Liver (tissue), 9 donors: Measurements from ENCODE around the gene CACNA1D. TPM values are rescaled to one million over a fixed set of nuclear protein-coding genes. Genes with fewer than 3 reads are reported as not detected.
"Not testable (repeated sequence)": the region's sequence is repeated elsewhere in the genome, so short reads cannot be mapped to it uniquely, and the experiment has no call there.

Experiments
- DNase-seq: peaks from one replicate; pipeline ENCODE4 v3.0.0-alpha.2; 2017; ENCODE audit warnings: low spot score
- H3K27ac ChIP-seq, 2 donors: one replicate each; pipeline ENCODE4 v1.7.0; 2013; ENCODE audit warnings: inconsistent platforms in 2 of 2, low read length in 2 of 2, control low read depth in 1 of 2, low read depth in 1 of 2, mild to moderate bottlenecking in 1 of 2
- H3K27me3 ChIP-seq, 4 donors: one replicate each; pipeline versions ENCODE4 v1.6.1 to v1.7.0; 2013; ENCODE audit warnings: low read length in 3 of 4, inconsistent platforms in 1 of 4, mild to moderate bottlenecking in 1 of 4, moderate library complexity in 1 of 4; ENCODE audit not compliant: control insufficient read depth in 4 of 4, insufficient read depth in 4 of 4
- H3K36me3 ChIP-seq, 4 donors: one replicate each; pipeline versions ENCODE4 v1.6.1 to v1.7.0; 2013; ENCODE audit warnings: low read length in 3 of 4, mild to moderate bottlenecking in 3 of 4, low read depth in 1 of 4, moderate library complexity in 1 of 4; ENCODE audit not compliant: control insufficient read depth in 4 of 4, insufficient read depth in 3 of 4
- H3K4me1 ChIP-seq, 4 donors: one replicate each; pipeline versions ENCODE4 v1.6.1 to v1.7.0; 2013; ENCODE audit warnings: low read length in 3 of 4, mild to moderate bottlenecking in 3 of 4, moderate library complexity in 1 of 4; ENCODE audit not compliant: control insufficient read depth in 4 of 4, insufficient read depth in 4 of 4
- H3K4me3 ChIP-seq, 3 donors: one replicate each; pipeline versions ENCODE4 v1.6.1 to v1.7.0; 2013; ENCODE audit warnings: low read length in 3 of 3, control low read depth in 1 of 3, low read depth in 1 of 3, mild to moderate bottlenecking in 1 of 3
- H3K9ac ChIP-seq, 2 donors: one replicate each; pipeline ENCODE4 v1.7.0; 2013; ENCODE audit warnings: low read length in 2 of 2, mild to moderate bottlenecking in 2 of 2, moderate library complexity in 2 of 2, control low read depth in 1 of 2, low read depth in 1 of 2
- H3K9me3 ChIP-seq, 4 donors: one replicate each; pipeline versions ENCODE4 v1.6.1 to v1.7.0; 2013; ENCODE audit warnings: low read length in 3 of 4; ENCODE audit not compliant: control insufficient read depth in 4 of 4
- ATF3 ChIP-seq: IDR thresholded peaks from 2 replicates; pipeline ENCODE4 v1.6.1; 2016; ENCODE audit warnings: antibody characterized with exemption
- EGR1 ChIP-seq, 2 donors: IDR thresholded peaks; 2 replicates each; pipeline ENCODE4 v1.6.1; 2016 to 2018; ENCODE audit warnings: antibody characterized with exemption in 2 of 2, low read depth in 2 of 2
- FOXA1 ChIP-seq: IDR thresholded peaks from 2 replicates; pipeline ENCODE4 v1.6.1; 2016; ENCODE audit warnings: antibody characterized with exemption
- FOXA2 ChIP-seq: IDR thresholded peaks from 2 replicates; pipeline ENCODE4 v1.6.1; 2016; ENCODE audit warnings: antibody characterized with exemption
- HNF4A ChIP-seq, 2 donors: conservative IDR thresholded peaks; 2 replicates each; pipeline ENCODE4 v1.6.1; 2016; ENCODE audit warnings: antibody characterized with exemption in 2 of 2, mild to moderate bottlenecking in 2 of 2
- HNF4G ChIP-seq: IDR thresholded peaks from 2 replicates; pipeline ENCODE4 v1.6.1; 2016; ENCODE audit warnings: antibody characterized with exemption
- JUND ChIP-seq, 2 donors: IDR thresholded peaks; 2 replicates each; pipeline ENCODE4 v1.6.1; 2016; ENCODE audit warnings: antibody characterized with exemption in 2 of 2
- MAX ChIP-seq: IDR thresholded peaks from 2 replicates; pipeline ENCODE4 v1.6.1; 2016; ENCODE audit warnings: antibody characterized with exemption
- NR2F2 ChIP-seq: IDR thresholded peaks from 2 replicates; pipeline ENCODE4 v1.6.1; 2016; ENCODE audit warnings: antibody characterized with exemption
- RAD21 ChIP-seq, 2 donors: IDR thresholded peaks; 2 replicates each; pipeline ENCODE4 v1.6.1; 2016; ENCODE audit warnings: antibody characterized with exemption in 2 of 2, mild to moderate bottlenecking in 2 of 2
- REST ChIP-seq: IDR thresholded peaks from 2 replicates; pipeline ENCODE4 v1.6.1; 2016; ENCODE audit warnings: antibody characterized with exemption, mild to moderate bottlenecking
- RXRA ChIP-seq, 2 donors: IDR thresholded peaks; 2 replicates each; pipeline ENCODE4 v1.6.1; 2017 to 2018; ENCODE audit warnings: antibody characterized with exemption in 2 of 2, mild to moderate bottlenecking in 1 of 2
- SP1 ChIP-seq: IDR thresholded peaks from 2 replicates; pipeline ENCODE4 v1.6.1; 2018; ENCODE audit warnings: antibody characterized with exemption, mild to moderate bottlenecking
- TAF1 ChIP-seq: conservative IDR thresholded peaks from 2 replicates; pipeline ENCODE4 v1.6.1; 2016; ENCODE audit warnings: antibody characterized with exemption, mild to moderate bottlenecking
- YY1 ChIP-seq: IDR thresholded peaks from 2 replicates; pipeline ENCODE4 v1.6.1; 2016; ENCODE audit warnings: antibody characterized with exemption, mild to moderate bottlenecking
- ZBTB33 ChIP-seq: IDR thresholded peaks from 2 replicates; pipeline ENCODE4 v1.6.1; 2016; ENCODE audit warnings: antibody characterized with exemption
- WGBS: extraction: QIAGEN DNeasy Blood & Tissue Kit; methylation state at CpG from one replicate; pipeline ENCODE4 v1.1.7; 2013; 5-methylcytosine and 5-hydroxymethylcytosine counted together
- polyA plus RNA-seq, 2 donors: library from polyadenylated mRNA; stranded (reverse) in 1 of 2; unstranded in 1 of 2; fragments of 200-250 nt in 1 of 2; fragments of >200 nt in 1 of 2; fragmentation: Nextera tagmentation in 1 of 2; extraction: Ambion mirVana in 1 of 2; gene quantifications; one replicate each; pipeline versions ENCODE4 v1.2.1 to v1.2.3, GENCODE V29; 2013 to 2015
- total RNA-seq, 2 donors: library from RNA; depleted of rRNA; stranded (reverse); fragments of >200 nt; gene quantifications; one replicate each; pipeline ENCODE4 v1.2.3, GENCODE V29; 2014
- donor health status: healthy.
- donor health status: healthy.
- donor health status: healthy.
- donor health status: healthy.
- donor health status: healthy.

CACNA1D gene
- total and polyA plus RNA-seq, 4 donors: 1.8 to 18.9 (median 3.4) TPM

- TF ChIP-seq EGR1 (IDR thresholded peaks at IDR 0.05; ENCODE audit: low read depth in 2 of 2): no peak
- TF ChIP-seq RAD21 (IDR thresholded peaks at IDR 0.05): no peak
- no peak for TF ChIP-seq FOXA1
These were observed 165.6 kb downstream of the CACNA1D start (continued) for GRCh38 chr3:53659996-53660395.

- H3K27ac ChIP-seq: no peak overlapping the region
- no peak for DNase-seq
- 92% methylated on average over 5 of the region's 5 CpGs for WGBS
- H3K36me3 ChIP-seq: peaks cover 1 to 18% (median 7%) of the 10 kb centered on the region in 4 donors
- TF ChIP-seq REST (no peak), SP1 (no peak), NR2F2 (no peak), MAX (no peak), FOXA1 (no peak), HNF4G (no peak), JUND (IDR thresholded peaks at IDR 0.05) (no peak), RXRA (IDR thresholded peaks at IDR 0.05) (no peak), YY1 (no peak), HNF4A (conservative IDR thresholded peaks at IDR 0.05) (no peak), FOXA2 (no peak)
- H3K27me3 ChIP-seq: no peaks in the 10 kb centered on the region
- no peaks in the 10 kb centered on the region for H3K4me1 ChIP-seq
- no peak overlapping the region for H3K4me3 ChIP-seq
- H3K9me3 ChIP-seq: peaks cover 6 to 20% (median 13%) of the 10 kb centered on the region in 4 donors
- H3K9ac ChIP-seq: no peak overlapping the region
These were observed 167.1 kb downstream of the CACNA1D start for GRCh38 chr3:53661480-53661879.

GRCh38 chr3:53664812-53665211 is 170.4 kb downstream of the CACNA1D start:
- not testable (repeated sequence) for H3K27me3 ChIP-seq, H3K4me3 ChIP-seq, H3K4me1 ChIP-seq, H3K27ac ChIP-seq, H3K9ac ChIP-seq, DNase-seq
- H3K36me3 ChIP-seq: peaks cover 2 to 18% (median 7%) of the 10 kb centered on the region in 4 donors
- 86% methylated on average over 4 of the region's 4 CpGs for WGBS
- peaks cover 6 to 20% (median 13%) of the 10 kb centered on the region in 4 donors for H3K9me3 ChIP-seq

GRCh38 chr3:53665608-53666425 is 171.4 kb downstream of the CACNA1D start:
- Histone ChIP-seq H3K27ac (no peak overlapping the region), H3K4me1 (no peaks in the 10 kb centered on the region), H3K27me3 (no peaks in the 10 kb centered on the region), H3K4me3 (no peak overlapping the region), H3K36me3 (peaks cover 0 to 11% (median 2%) of the 10 kb centered on the region in 4 donors), H3K9ac (no peak overlapping the region), H3K9me3 (peaks cover 5 to 13% (median 6%) of the 10 kb centered on the region in 4 donors)
- no peak for DNase-seq
- 83% methylated on average over 12 of the region's 12 CpGs for WGBS
- TF ChIP-seq TAF1: no peak
- TF ChIP-seq FOXA1: no peak
- TF ChIP-seq MAX: no peak
- no peak for TF ChIP-seq REST
- no peak for TF ChIP-seq ZBTB33
- TF ChIP-seq ATF3: no peak
- no peak for TF ChIP-seq RXRA (IDR thresholded peaks at IDR 0.05)
